AG09309 (cell line): ENCODE results near the gene CHTF18.

Experiments
- DNase-seq: peaks from one replicate; pipeline ENCODE4 v3.0.0-alpha.2; 2010; ENCODE audit warnings: low read depth
- H3K4me3 ChIP-seq: 2 replicates; pipeline ENCODE4 v1.5.1; 2011; ENCODE audit warnings: mild to moderate bottlenecking, low read depth, low read length, moderate library complexity; ENCODE audit not compliant: control insufficient read depth
- CTCF ChIP-seq: IDR thresholded peaks from 2 replicates; pipeline ENCODE4 v1.5.1; 2011; ENCODE audit warnings: mild to moderate bottlenecking, low read depth, low read length, inconsistent platforms; ENCODE audit not compliant: insufficient read depth, control insufficient read depth; ENCODE audit errors: missing control alignments

Gene CHTF18

DNA sequence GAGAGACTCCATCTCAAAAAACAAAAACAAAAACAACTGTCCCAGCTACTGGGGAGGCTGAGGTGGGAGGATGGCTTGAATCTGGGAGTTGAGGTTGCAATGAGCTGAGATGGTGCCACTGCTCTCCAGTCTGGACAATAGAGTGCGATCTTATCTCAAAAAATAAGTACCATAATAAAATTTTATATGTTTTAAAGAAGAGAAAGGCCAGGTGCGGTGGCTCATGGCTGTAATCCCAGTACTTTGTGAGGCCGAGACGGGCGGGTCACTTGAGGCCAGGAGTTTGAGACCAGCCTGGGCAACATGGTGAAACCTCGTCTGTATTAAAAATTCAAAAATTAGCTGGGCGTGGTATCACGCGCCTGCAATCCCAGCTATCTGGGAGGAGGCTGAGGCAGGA lies 11.6 kb upstream of the CHTF18 start:
- DNase-seq = no peak
- no peak overlapping the region for H3K4me3 ChIP-seq
- no peak for TF ChIP-seq CTCF

DNA sequence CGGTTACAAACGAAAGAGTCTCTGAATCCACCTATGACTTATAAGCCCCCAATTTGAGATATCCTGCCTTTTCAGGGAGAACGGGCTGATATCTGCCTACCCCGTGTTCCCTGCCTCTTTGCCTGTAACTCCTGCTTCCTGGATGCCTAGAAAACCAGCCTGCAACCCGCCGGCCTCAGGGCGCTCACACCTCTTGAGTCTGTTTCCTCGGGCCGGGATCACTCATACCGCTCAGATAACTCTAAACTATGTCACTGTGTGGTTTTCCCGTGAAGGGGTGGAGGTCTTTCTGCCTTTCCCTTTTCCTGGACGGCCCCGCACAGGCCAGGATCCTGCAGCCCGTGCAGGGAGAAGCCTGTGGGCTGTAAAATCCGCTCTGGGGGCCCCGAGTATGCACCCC lies 10.6 kb upstream of the CHTF18 start:
- no peak for DNase-seq
- no peak for TF ChIP-seq CTCF
- H3K4me3 ChIP-seq = no peak overlapping the region

DNA sequence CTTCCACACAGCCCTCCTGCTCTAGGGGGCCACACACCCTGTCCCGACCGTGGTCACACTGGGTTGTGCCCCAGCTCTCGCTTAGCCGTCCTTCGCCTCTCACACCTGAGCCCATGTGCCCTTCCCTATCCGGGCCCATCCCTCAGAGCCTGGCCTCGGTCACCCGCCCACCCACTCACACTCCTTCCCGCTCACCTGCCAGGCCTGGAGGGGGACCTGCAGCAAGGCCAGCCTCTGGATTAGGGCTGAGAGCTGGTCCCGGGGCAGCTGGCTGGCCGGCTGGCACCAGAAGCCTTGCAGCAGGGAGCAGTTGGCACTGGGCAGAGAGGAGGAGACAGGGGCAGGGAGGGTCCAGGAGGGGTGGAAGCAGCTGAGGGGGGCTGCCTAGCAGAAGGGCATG lies 10.0 kb upstream of the CHTF18 start:
- DNase-seq = no peak
- TF ChIP-seq CTCF = no peak
- H3K4me3 ChIP-seq = no peak overlapping the region

DNA sequence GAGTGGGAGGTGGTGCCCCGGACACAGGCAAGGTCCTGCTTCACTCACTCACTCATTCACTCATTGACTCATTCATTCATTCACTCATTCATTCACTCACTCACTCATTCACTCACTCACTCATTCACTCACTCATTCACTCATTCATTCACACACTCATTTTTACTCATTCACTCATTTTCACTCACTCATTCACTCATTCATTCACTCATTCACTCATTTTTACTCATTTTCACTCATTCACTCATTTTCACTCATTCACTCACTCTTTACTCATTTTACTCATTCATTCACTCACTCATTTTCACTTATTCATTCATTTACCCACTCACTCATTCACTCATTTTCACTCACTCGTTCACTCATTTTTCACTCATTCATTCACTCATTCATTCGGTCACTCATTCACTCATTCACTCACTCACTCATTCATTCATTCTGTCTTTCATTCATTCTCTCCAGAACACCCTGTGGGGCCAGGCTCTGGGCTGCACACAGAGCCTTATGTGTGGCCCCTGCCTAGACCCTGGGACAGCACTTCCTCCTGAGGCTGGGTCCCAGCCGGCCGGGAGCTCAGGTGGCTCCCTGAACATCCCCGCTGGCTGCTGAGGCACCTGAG lies 9.4 kb upstream of the CHTF18 start:
- DNase-seq = no peak
- H3K4me3 ChIP-seq = no peak overlapping the region
- no peak for TF ChIP-seq CTCF

- no peak for DNase-seq
- H3K4me3 ChIP-seq = no peak overlapping the region
- no peak for TF ChIP-seq CTCF
These were observed 8.9 kb upstream of the CHTF18 start for GRCh38 chr16:779561-779960.

GRCh38 chr16:780296-780695 lies 8.1 kb upstream of the CHTF18 start:
- no peak overlapping the region for H3K4me3 ChIP-seq
- no peak for TF ChIP-seq CTCF
- no peak for DNase-seq
